ENCODE results near the gene HSPA4L.

Gene HSPA4L

GRCh38 chr4:127783955-127784770 lies 2.0 kb downstream of the HSPA4L start:
- DNase-seq, result no peak

GRCh38 chr4:127788517-127788916 lies 6.4 kb downstream of the HSPA4L start:
- peak; percentile 4 for DNase-seq

- no peak for DNase-seq
Observed at GRCh38 chr4:127791391-127791790, 9.3 kb downstream of the HSPA4L start.

- no peak for DNase-seq
Observed at GRCh38 chr4:127793528-127793927, 11.4 kb downstream of the HSPA4L start.

- DNase-seq, result no peak
Observed at GRCh38 chr4:127799711-127800110, 17.6 kb downstream of the HSPA4L start.

- no peak for DNase-seq
Observed at GRCh38 chr4:127809173-127809800, 27.2 kb downstream of the HSPA4L start.

GRCh38 chr4:127810551-127810950 lies 28.4 kb downstream of the HSPA4L start:
- DNase-seq, result no peak

- no peak for DNase-seq
Observed at GRCh38 chr4:127822430-127822829, 40.3 kb downstream of the HSPA4L start.

- no peak for DNase-seq
Observed at GRCh38 chr4:127828121-127828520, 46.0 kb downstream of the HSPA4L start.

GRCh38 chr4:127829014-127829413 lies 46.9 kb downstream of the HSPA4L start:
- DNase-seq, result no peak

- DNase-seq, result no peak
Observed at GRCh38 chr4:127832585-127832984, 50.5 kb downstream of the HSPA4L start.

GRCh38 chr4:127843704-127844600 lies 61.8 kb downstream of the HSPA4L start:
- DNase-seq, result no peak

GRCh38 chr4:127844601-127845116 lies 62.5 kb downstream of the HSPA4L start:
- DNase-seq, result no peak

- no peak for DNase-seq
Observed at GRCh38 chr4:127846061-127846460, 63.9 kb downstream of the HSPA4L start.

- no peak for DNase-seq
Observed at GRCh38 chr4:127846765-127847164, 64.6 kb downstream of the HSPA4L start.

- DNase-seq, result no peak
Observed at GRCh38 chr4:127849505-127850234, 67.5 kb downstream of the HSPA4L start.

GRCh38 chr4:127852661-127853060 lies 70.5 kb downstream of the HSPA4L start:
- no peak for DNase-seq

- DNase-seq, result no peak
Observed at GRCh38 chr4:127856196-127856812, 74.2 kb downstream of the HSPA4L start.

- no peak for DNase-seq
Observed at GRCh38 chr4:127856813-127857447, 74.8 kb downstream of the HSPA4L start.

GRCh38 chr4:127857641-127858040 lies 75.5 kb downstream of the HSPA4L start:
- DNase-seq, result no peak

GRCh38 chr4:127868196-127868595 lies 86.1 kb downstream of the HSPA4L start:
- DNase-seq, result no peak

GRCh38 chr4:127870281-127870680 lies 88.2 kb downstream of the HSPA4L start:
- no peak for DNase-seq
